WTC11 (cell line): Measurements from ENCODE around the gene STAT3. TPM values are rescaled to one million over a fixed set of nuclear protein-coding genes. Genes with fewer than 3 reads are reported as not detected.
A peak's percentile ranks its signal among the peaks of the same experiment; 100 is the strongest.

ENCODE experiments used
- ATAC-seq: fragments of 200-7000 bp; cut with Tn5 transposase; 2 replicates; pipeline ENCODE4 v1.10.0; 2021; ENCODE audit warnings: mild to moderate bottlenecking, moderate library complexity
- CTCF ChIA-PET: fragments of 300-600 bp; sonication (Branson Sonifier 250); formaldehyde crosslinking; loops from one replicate; lab custom pipeline; 2021; ENCODE audit warnings: antibody characterized with exemption; lab: Charles Lee
- POLR2A ChIA-PET: fragments of 350-600 bp; sonication (Branson Sonifier 250); formaldehyde crosslinking; loops from one replicate; lab custom pipeline; 2021; ENCODE audit warnings: antibody characterized with exemption; lab: Charles Lee
- DNase-seq: peaks from one replicate; pipeline ENCODE4 v3.0.0; 2021; ENCODE audit warnings: low spot score
- H3K27ac Mint-ChIP-seq: 2 replicates; pipeline ENCODE4 v1.8.0; 2021; ENCODE audit warnings: mixed read lengths
- H3K27me3 Mint-ChIP-seq: 2 replicates; pipeline ENCODE4 v1.8.0; 2021; ENCODE audit warnings: low read depth, mild to moderate bottlenecking, moderate library complexity, mixed read lengths
- H3K36me3 Mint-ChIP-seq: 2 replicates; pipeline ENCODE4 v1.8.0; 2021; ENCODE audit warnings: mixed read lengths
- H3K4me1 Mint-ChIP-seq: 2 replicates; pipeline ENCODE4 v1.8.0; 2022; ENCODE audit warnings: mixed read lengths
- H3K4me3 Mint-ChIP-seq: 2 replicates; pipeline ENCODE4 v1.8.0; 2021; ENCODE audit warnings: mild to moderate bottlenecking, moderate library complexity, mixed read lengths
- H3K9me3 Mint-ChIP-seq: 2 replicates; pipeline ENCODE4 v1.8.0; 2021; ENCODE audit warnings: mixed read lengths
- ARID4B ChIP-seq: sonication (generic); formaldehyde crosslinking; IDR thresholded peaks from 2 replicates; pipeline ENCODE4 v1.8.0; 2023; ENCODE audit warnings: missing genetic modification reagents, mild to moderate bottlenecking, borderline replicate concordance
- ATF1 ChIP-seq: sonication (generic); formaldehyde crosslinking; IDR thresholded peaks from 2 replicates; pipeline ENCODE4 v1.8.1; 2023; ENCODE audit warnings: mild to moderate bottlenecking, moderate library complexity, missing genetic modification reagents
- E2F5 ChIP-seq: sonication (generic); formaldehyde crosslinking; IDR thresholded peaks from 2 replicates; pipeline ENCODE4 v1.8.1; 2022; ENCODE audit warnings: mild to moderate bottlenecking, moderate library complexity, missing genetic modification reagents
- ELF4 ChIP-seq: sonication (generic); formaldehyde crosslinking; IDR thresholded peaks from 2 replicates; pipeline ENCODE4 v1.8.1; 2022; ENCODE audit warnings: low read depth, mild to moderate bottlenecking, moderate library complexity, missing genetic modification reagents
- FOXK1 ChIP-seq: sonication (generic); formaldehyde crosslinking; IDR thresholded peaks from 2 replicates; pipeline ENCODE4 v1.8.0; 2022; ENCODE audit warnings: mild to moderate bottlenecking, moderate library complexity, missing genetic modification reagents
- FOXP1 ChIP-seq: sonication (generic); formaldehyde crosslinking; IDR thresholded peaks from 2 replicates; pipeline ENCODE4 v1.8.0; 2022; ENCODE audit warnings: missing genetic modification reagents, mild to moderate bottlenecking, moderate library complexity, borderline replicate concordance
- FOXP4 ChIP-seq: sonication (generic); formaldehyde crosslinking; IDR thresholded peaks from 2 replicates; pipeline ENCODE4 v1.8.0; 2022; ENCODE audit warnings: mild to moderate bottlenecking, missing genetic modification reagents
- MAX ChIP-seq: sonication (generic); formaldehyde crosslinking; IDR thresholded peaks from 2 replicates; pipeline ENCODE4 v1.8.0; 2022; ENCODE audit warnings: mild to moderate bottlenecking, missing genetic modification reagents
- SOX15 ChIP-seq: fragments of 250-450 bp; sonication (Bioruptor Pico); IDR thresholded peaks from 2 replicates; pipeline ENCODE4 v1.9.0; 2021; ENCODE audit warnings: mild to moderate bottlenecking
- USF2 ChIP-seq: sonication (generic); formaldehyde crosslinking; IDR thresholded peaks from 2 replicates; pipeline ENCODE4 v1.8.1; 2023; ENCODE audit warnings: mild to moderate bottlenecking, missing genetic modification reagents, moderate library complexity
- ZNF263 ChIP-seq: sonication (generic); formaldehyde crosslinking; IDR thresholded peaks from 2 replicates; pipeline ENCODE4 v1.8.1; 2022; ENCODE audit warnings: low read depth, mild to moderate bottlenecking, moderate library complexity, missing genetic modification reagents
- ZNF281 ChIP-seq: sonication (generic); formaldehyde crosslinking; IDR thresholded peaks from 2 replicates; pipeline ENCODE4 v1.8.0; 2023; ENCODE audit warnings: mild to moderate bottlenecking, missing genetic modification reagents
- ZNF416 ChIP-seq: fragments of 250-450 bp; sonication (Bioruptor Pico); IDR thresholded peaks from 2 replicates; pipeline ENCODE4 v1.9.0; 2021; ENCODE audit warnings: mild to moderate bottlenecking, inconsistent platforms
- ZNF671 ChIP-seq: fragments of 250-450 bp; sonication (Bioruptor Pico); IDR thresholded peaks from 2 replicates; pipeline ENCODE4 v1.8.0; 2021; ENCODE audit warnings: mild to moderate bottlenecking
- total RNA-seq: library from RNA; stranded (reverse); gene quantifications from 3 replicates; pipeline ENCODE4 v1.2.3, GENCODE V29; 2021
- TF ChIP-seq, protein P1 (sequence below): sonication (generic); formaldehyde crosslinking; IDR thresholded peaks from 2 replicates; pipeline ENCODE4 v1.8.0; 2022; ENCODE audit warnings: missing genetic modification reagents

STAT3 gene
- total RNA-seq, 1 experiment from 2014 or later: 98.0 TPM

DNA sequence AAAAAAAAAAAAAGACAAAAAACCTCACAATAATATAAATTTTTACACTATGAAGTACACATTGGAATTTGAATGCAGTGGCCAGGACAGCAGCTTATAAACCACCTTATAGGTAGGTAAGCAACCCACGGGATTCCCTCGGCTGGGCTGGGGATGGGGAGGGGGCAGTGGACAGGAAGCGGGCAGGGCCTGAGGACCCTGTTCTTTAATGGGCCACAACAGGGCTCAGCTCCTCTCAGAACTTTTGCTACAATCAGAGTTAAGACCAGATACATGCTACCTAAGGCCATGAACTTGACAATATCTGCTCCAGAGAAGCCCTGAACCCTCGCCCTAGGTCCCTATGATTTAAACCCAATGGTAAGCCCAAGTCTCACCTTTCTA lies 74.9 kb downstream of the STAT3 start:
- DNase-seq: no peak

More for the DNA sequence above, 74.9 kb downstream of the STAT3 start:
- no peaks in the 10 kb centered on the region for H3K27me3 Mint-ChIP-seq
- H3K4me1 Mint-ChIP-seq: peaks cover 33% of the 10 kb centered on the region
- TF ChIP-seq ATF1 (CRISPR knock-in tag): no peak
- no peak for TF ChIP-seq ELF4
- TF ChIP-seq USF2 (CRISPR knock-in tag): no peak
- TF ChIP-seq E2F5 (CRISPR knock-in tag): no peak
- TF ChIP-seq ARID4B (CRISPR knock-in tag): no peak
- no peak for TF ChIP-seq FOXP4 (CRISPR knock-in tag)
- no peak for TF ChIP-seq ZNF281
- no peak for TF ChIP-seq ZNF671 (CRISPR knock-in tag)
- TF ChIP-seq ZNF263 (CRISPR knock-in tag): no peak
- no peak for TF ChIP-seq FOXK1 (CRISPR knock-in tag)
- TF ChIP-seq FOXP1 (CRISPR knock-in tag): no peak
- no peak for TF ChIP-seq SOX15 (CRISPR knock-in tag)
- TF ChIP-seq ZNF416 (CRISPR knock-in tag): no peak
- no peak for TF ChIP-seq MAX (CRISPR knock-in tag)
- TF ChIP-seq, protein P1, sequence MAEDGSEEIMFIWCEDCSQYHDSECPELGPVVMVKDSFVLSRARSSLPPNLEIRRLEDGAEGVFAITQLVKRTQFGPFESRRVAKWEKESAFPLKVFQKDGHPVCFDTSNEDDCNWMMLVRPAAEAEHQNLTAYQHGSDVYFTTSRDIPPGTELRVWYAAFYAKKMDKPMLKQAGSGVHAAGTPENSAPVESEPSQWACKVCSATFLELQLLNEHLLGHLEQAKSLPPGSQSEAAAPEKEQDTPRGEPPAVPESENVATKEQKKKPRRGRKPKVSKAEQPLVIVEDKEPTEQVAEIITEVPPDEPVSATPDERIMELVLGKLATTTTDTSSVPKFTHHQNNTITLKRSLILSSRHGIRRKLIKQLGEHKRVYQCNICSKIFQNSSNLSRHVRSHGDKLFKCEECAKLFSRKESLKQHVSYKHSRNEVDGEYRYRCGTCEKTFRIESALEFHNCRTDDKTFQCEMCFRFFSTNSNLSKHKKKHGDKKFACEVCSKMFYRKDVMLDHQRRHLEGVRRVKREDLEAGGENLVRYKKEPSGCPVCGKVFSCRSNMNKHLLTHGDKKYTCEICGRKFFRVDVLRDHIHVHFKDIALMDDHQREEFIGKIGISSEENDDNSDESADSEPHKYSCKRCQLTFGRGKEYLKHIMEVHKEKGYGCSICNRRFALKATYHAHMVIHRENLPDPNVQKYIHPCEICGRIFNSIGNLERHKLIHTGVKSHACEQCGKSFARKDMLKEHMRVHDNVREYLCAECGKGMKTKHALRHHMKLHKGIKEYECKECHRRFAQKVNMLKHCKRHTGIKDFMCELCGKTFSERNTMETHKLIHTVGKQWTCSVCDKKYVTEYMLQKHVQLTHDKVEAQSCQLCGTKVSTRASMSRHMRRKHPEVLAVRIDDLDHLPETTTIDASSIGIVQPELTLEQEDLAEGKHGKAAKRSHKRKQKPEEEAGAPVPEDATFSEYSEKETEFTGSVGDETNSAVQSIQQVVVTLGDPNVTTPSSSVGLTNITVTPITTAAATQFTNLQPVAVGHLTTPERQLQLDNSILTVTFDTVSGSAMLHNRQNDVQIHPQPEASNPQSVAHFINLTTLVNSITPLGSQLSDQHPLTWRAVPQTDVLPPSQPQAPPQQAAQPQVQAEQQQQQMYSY (CRISPR knock-in tag): no peak
- H3K4me3 Mint-ChIP-seq: no peak overlapping the region
- POLR2A ChIA-PET: interaction anchor here (1.0 to 1.2 kb wide), 4 partner anchors 12 to 89 kb away, joined by 3 to 5 read pairs (median 4); partner anchors contain the start of gene STAT3
- no peak for ATAC-seq
- peaks cover 26% of the 10 kb centered on the region for H3K36me3 Mint-ChIP-seq
- no peaks in the 10 kb centered on the region for H3K9me3 Mint-ChIP-seq
- CTCF ChIA-PET: interaction anchor here (0.9 to 12.3 kb wide), 14 partner anchors 8 to 349 kb away, joined by 3 to 196 read pairs (median 6); partner anchors contain the start of genes GHDC and STAT3
- peak overlapping the region; percentile 91 for H3K27ac Mint-ChIP-seq
